ENCODE measurements around the gene MDM2. TPM values are rescaled to one million over a fixed set of nuclear protein-coding genes. Genes with fewer than 3 reads are reported as not detected.

MDM2 gene
- total RNA-seq, 1 experiment from 2014 or later: 2,133 TPM

- Histone ChIP-seq H3K4me3 (no peak overlapping the region), H3K9me3 (replicated peaks) (peaks cover 13% of the 10 kb centered on the region), H3K27me3 (replicated peaks) (peaks cover 92% of the 10 kb centered on the region), H3K27ac (no peak overlapping the region), H3K4me1 (replicated peaks) (no peaks in the 10 kb centered on the region), H3K36me3 (no peaks in the 10 kb centered on the region)
- peak; percentile 54 to 62 for DNase-seq (ENCODE audit: low read depth in 1 of 2, low spot score in 2 of 2)
Observed at GRCh38 chr12:68896881-68897540, 89.0 kb downstream of the MDM2 start.

GRCh38 chr12:68899251-68899771 lies 91.3 kb downstream of the MDM2 start:
- Histone ChIP-seq H3K36me3 (no peaks in the 10 kb centered on the region), H3K4me1 (replicated peaks) (no peaks in the 10 kb centered on the region), H3K27me3 (replicated peaks) (peaks cover 69% of the 10 kb centered on the region), H3K9me3 (replicated peaks) (peaks cover 13% of the 10 kb centered on the region), H3K4me3 (no peak overlapping the region), H3K27ac (no peak overlapping the region)
- peak; percentile 76 to 87 for DNase-seq (ENCODE audit: low read depth in 1 of 2, low spot score in 2 of 2)

GRCh38 chr12:68900241-68900640 lies 92.3 kb downstream of the MDM2 start:
- peak; percentile 64 to 72 for DNase-seq (ENCODE audit: low read depth in 1 of 2, low spot score in 2 of 2)
- Histone ChIP-seq H3K4me1 (replicated peaks) (no peaks in the 10 kb centered on the region), H3K36me3 (no peaks in the 10 kb centered on the region), H3K9me3 (replicated peaks) (peaks cover 13% of the 10 kb centered on the region), H3K4me3 (no peak overlapping the region), H3K27me3 (replicated peaks) (peaks cover 61% of the 10 kb centered on the region), H3K27ac (no peak overlapping the region)

Other genes with a start within 250 kb of the MDM2 start
- 257 and 334 TPM in 2 replicates for gene RAP1B, start 197.3 kb upstream of the MDM2 start, total RNA-seq (2014; rRNA removed; shearing (Covaris generic))
- 62.8 and 93.5 TPM in 2 replicates for gene NUP107, start 121.2 kb upstream of the MDM2 start, total RNA-seq (2014; rRNA removed; shearing (Covaris generic))
- 0.63 and 4.9 TPM in 2 replicates for gene SLC35E3, start 62.0 kb upstream of the MDM2 start, total RNA-seq (2014; rRNA removed; shearing (Covaris generic))
- 72.6 and 74.4 TPM in 2 replicates for gene CPM, start 125.0 kb downstream of the MDM2 start, total RNA-seq (2014; rRNA removed; shearing (Covaris generic))